Breast epithelium (tissue), 3 donors: ENCODE results near the gene PNPLA5.

Experiments used
- POLR2A ChIP-seq: fragments of 450-650 bp; IDR thresholded peaks from one replicate; pipeline ENCODE4 v1.6.1; 2016; ENCODE audit warnings: antibody characterized with exemption, mild to moderate bottlenecking, moderate library complexity
- POLR2AphosphoS5 ChIP-seq, 3 donors: sonication (generic); formaldehyde crosslinking; IDR thresholded peaks; one replicate each; pipeline ENCODE4 v1.6.1; 2017; ENCODE audit warnings: antibody characterized with exemption in 3 of 3
- TF ChIP-seq, protein P1 (sequence below), 3 donors: fragments of 450-650 bp; IDR thresholded peaks; one replicate each; pipeline ENCODE4 v1.5.1; 2016 to 2017; ENCODE audit warnings: antibody characterized with exemption in 3 of 3, mild to moderate bottlenecking in 3 of 3, moderate library complexity in 3 of 3

DNA sequence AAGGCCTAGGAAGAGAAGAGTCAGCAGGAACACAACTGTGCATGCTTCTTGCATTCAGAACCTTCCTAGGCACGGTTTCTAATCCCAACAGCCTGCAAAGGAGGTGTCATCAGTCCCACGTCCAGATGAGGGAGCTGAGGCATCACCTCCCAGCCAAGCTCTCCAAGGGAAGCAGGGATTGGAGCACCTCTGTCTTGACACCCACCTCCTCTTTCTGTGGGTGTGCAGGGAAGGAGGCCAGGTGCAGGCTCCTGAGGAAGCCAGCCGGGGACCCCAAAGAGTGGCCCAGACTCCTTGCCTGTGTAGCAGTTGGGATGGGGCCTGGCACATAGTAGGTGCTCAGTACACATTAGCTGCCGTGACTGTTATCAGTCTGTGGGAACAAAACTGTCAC is 2.0 kb downstream of the PNPLA5 start:
- TF ChIP-seq, protein P1, sequence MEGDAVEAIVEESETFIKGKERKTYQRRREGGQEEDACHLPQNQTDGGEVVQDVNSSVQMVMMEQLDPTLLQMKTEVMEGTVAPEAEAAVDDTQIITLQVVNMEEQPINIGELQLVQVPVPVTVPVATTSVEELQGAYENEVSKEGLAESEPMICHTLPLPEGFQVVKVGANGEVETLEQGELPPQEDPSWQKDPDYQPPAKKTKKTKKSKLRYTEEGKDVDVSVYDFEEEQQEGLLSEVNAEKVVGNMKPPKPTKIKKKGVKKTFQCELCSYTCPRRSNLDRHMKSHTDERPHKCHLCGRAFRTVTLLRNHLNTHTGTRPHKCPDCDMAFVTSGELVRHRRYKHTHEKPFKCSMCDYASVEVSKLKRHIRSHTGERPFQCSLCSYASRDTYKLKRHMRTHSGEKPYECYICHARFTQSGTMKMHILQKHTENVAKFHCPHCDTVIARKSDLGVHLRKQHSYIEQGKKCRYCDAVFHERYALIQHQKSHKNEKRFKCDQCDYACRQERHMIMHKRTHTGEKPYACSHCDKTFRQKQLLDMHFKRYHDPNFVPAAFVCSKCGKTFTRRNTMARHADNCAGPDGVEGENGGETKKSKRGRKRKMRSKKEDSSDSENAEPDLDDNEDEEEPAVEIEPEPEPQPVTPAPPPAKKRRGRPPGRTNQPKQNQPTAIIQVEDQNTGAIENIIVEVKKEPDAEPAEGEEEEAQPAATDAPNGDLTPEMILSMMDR (IDR thresholded peaks at IDR 0.05): no peak
- TF ChIP-seq POLR2A (no peak), POLR2AphosphoS5 (IDR thresholded peaks at IDR 0.05) (no peak)
